ENCODE data around the gene CLEC3B. TPM values are rescaled to one million over a fixed set of nuclear protein-coding genes. Genes with fewer than 3 reads are reported as not detected.
A peak's percentile ranks its signal among the peaks of the same experiment; 100 is the strongest.

CLEC3B gene
- total RNA-seq, 1 donor from 2014 or later, result 217 TPM

DNA sequence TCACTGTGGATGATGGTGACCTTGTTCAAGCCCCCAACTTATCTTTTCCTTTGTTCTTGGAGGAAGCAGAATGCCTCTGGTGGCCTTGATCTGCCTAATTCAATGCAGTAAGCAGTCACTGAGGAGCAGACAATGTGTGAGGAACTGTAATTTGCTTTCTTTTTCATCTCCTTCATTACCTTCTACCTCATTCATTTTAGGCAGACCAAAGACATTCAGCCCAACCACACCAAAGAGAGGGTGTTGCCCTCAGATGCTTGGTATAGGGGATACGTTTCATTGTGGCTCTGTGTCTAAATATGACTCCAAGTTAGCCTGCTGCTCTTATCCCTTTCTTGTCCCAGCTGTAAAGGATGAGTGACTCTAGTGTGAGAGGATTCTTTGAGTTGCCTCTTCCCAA lies 34.8 kb upstream of the CLEC3B start:
- no peaks in the 10 kb centered on the region for H3K9me3 ChIP-seq
- no peak for ATAC-seq
- H3K4me1 ChIP-seq, result peaks cover 32% of the 10 kb centered on the region

GRCh38 chr3:44992555-44993470 lies 33.3 kb upstream of the CLEC3B start:
- peak; percentile 38 to 41 for ATAC-seq
- intact Hi-C loops (cut with DNase I), result no loop called here

More for the DNA sequence above, 34.8 kb upstream of the CLEC3B start:
- H3K27me3 ChIP-seq (ENCODE audit: low read depth), result no peaks in the 10 kb centered on the region
- H3K36me3 ChIP-seq, result peaks cover 33% of the 10 kb centered on the region
- no peak overlapping the region for H3K27ac ChIP-seq
- TF ChIP-seq CTCF (IDR thresholded peaks at IDR 0.05), result no peak
- intact Hi-C loops (cut with DNase I), result no loop called here
- no peak overlapping the region for H3K4me3 ChIP-seq
- DNase-seq, result no peak

GRCh38 chr3:44993471-44994205 lies 32.5 kb upstream of the CLEC3B start:
- H3K27me3 ChIP-seq (ENCODE audit: low read depth), result no peaks in the 10 kb centered on the region
- H3K36me3 ChIP-seq, result peaks cover 55% of the 10 kb centered on the region
- H3K9me3 ChIP-seq, result no peaks in the 10 kb centered on the region
- no peak overlapping the region for H3K4me3 ChIP-seq
- DNase-seq (no peak), ATAC-seq (peak in 1 of 2 donors; percentile 31)
- H3K4me1 ChIP-seq, result peaks cover 26% of the 10 kb centered on the region
- no peak for TF ChIP-seq CTCF (IDR thresholded peaks at IDR 0.05)
- intact Hi-C loops (cut with DNase I), result no loop called here
- H3K27ac ChIP-seq, result no peak overlapping the region

More at GRCh38 chr3:44992555-44993470, 33.3 kb upstream of the CLEC3B start:
- H3K4me1 ChIP-seq, result peaks cover 31% of the 10 kb centered on the region
- peaks cover 47% of the 10 kb centered on the region for H3K36me3 ChIP-seq
- peak; percentile 73 for TF ChIP-seq CTCF (IDR thresholded peaks at IDR 0.05)
- DNase-seq, result peak; percentile 55
- no peak overlapping the region for H3K27ac ChIP-seq
- no peaks in the 10 kb centered on the region for H3K9me3 ChIP-seq
- no peaks in the 10 kb centered on the region for H3K27me3 ChIP-seq (ENCODE audit: low read depth)
- no peak overlapping the region for H3K4me3 ChIP-seq

- ATAC-seq (peak in 1 of 2 donors; percentile 54), DNase-seq (no peak)
- Histone ChIP-seq H3K4me1 (peaks cover 19% of the 10 kb centered on the region), H3K36me3 (peaks cover 61% of the 10 kb centered on the region), H3K9me3 (no peaks in the 10 kb centered on the region), H3K27me3 (ENCODE audit: low read depth) (no peaks in the 10 kb centered on the region), H3K4me3 (no peak overlapping the region), H3K27ac (peak overlapping the region; percentile 46)
- TF ChIP-seq CTCF (IDR thresholded peaks at IDR 0.05), result no peak
- intact Hi-C loops (cut with DNase I), result no loop called here
Measured at GRCh38 chr3:44995142-44995770, 30.8 kb upstream of the CLEC3B start.

GRCh38 chr3:44996556-44996969 lies 29.5 kb upstream of the CLEC3B start:
- H3K36me3 ChIP-seq, result peaks cover 62% of the 10 kb centered on the region
- no peak overlapping the region for H3K4me3 ChIP-seq
- DNase-seq (no peak), ATAC-seq (no peak)
- H3K27ac ChIP-seq, result peak overlapping the region; percentile 46
- intact Hi-C loops (cut with DNase I), result no loop called here
- H3K4me1 ChIP-seq, result peaks cover 19% of the 10 kb centered on the region
- no peaks in the 10 kb centered on the region for H3K27me3 ChIP-seq (ENCODE audit: low read depth)
- no peaks in the 10 kb centered on the region for H3K9me3 ChIP-seq
- TF ChIP-seq CTCF (IDR thresholded peaks at IDR 0.05), result no peak

All from lower lobe of right lung (tissue), 2 donors.